Endometrial microvascular endothelial cells (primary cell): ENCODE results near the gene TAF13. TPM values are rescaled to one million over a fixed set of nuclear protein-coding genes. Genes with fewer than 3 reads are reported as not detected.
"Not testable (repeated sequence)": the region's sequence is repeated elsewhere in the genome, so short reads cannot be mapped to it uniquely, and the experiment has no call there.

ENCODE experiments used
- in situ Hi-C: cut with HindIII; loops from 2 replicates; pipeline ENCODE4 v1.10.0; 2017; ENCODE audit warnings: low sequenced_read_pairs, low pct_unique_long_range_greater_than_20kb; ENCODE audit errors: inconsistent ontology term
- total RNA-seq: library from RNA; depleted of rRNA; stranded (reverse); fragments of >200 nt; gene quantifications from one replicate; pipeline ENCODE4 v1.2.3, GENCODE V29; 2015; ENCODE audit errors: inconsistent ontology term

Gene TAF13
- total RNA-seq, 1 donor from 2014 or later, result 44.9 TPM

- in situ Hi-C loops, result no loop called here
These were observed 19.7 kb downstream of the TAF13 start for GRCh38 chr1:109056064-109056463.

GRCh38 chr1:109052145-109052544 is 23.7 kb downstream of the TAF13 start:
- in situ Hi-C loops, result not testable (repeated sequence)

GRCh38 chr1:109050228-109050995 is 25.4 kb downstream of the TAF13 start:
- in situ Hi-C loops, result no loop called here

- in situ Hi-C loops, result no loop called here
These were observed 27.5 kb downstream of the TAF13 start for GRCh38 chr1:109048335-109048734.

GRCh38 chr1:109047339-109047738 is 28.5 kb downstream of the TAF13 start:
- in situ Hi-C loops, result no loop called here

GRCh38 chr1:109046671-109047070 is 29.1 kb downstream of the TAF13 start:
- in situ Hi-C loops, result no loop called here

- in situ Hi-C loops, result no loop called here
These were observed 30.2 kb downstream of the TAF13 start for GRCh38 chr1:109045595-109045994.

- in situ Hi-C loops, result no loop called here
These were observed 34.0 kb downstream of the TAF13 start, which contains the start of gene WDR47 for GRCh38 chr1:109041621-109042468. WDR47 (minus strand) TSS chr1:109042102; CDS start chr1:109023512, 18,590 bp downstream.

- in situ Hi-C loops, result no loop called here
These were observed 34.7 kb downstream of the TAF13 start for GRCh38 chr1:109040989-109041620.

GRCh38 chr1:109040627-109040988 is 35.2 kb downstream of the TAF13 start:
- in situ Hi-C loops, result no loop called here

GRCh38 chr1:109034382-109034781 is 41.4 kb downstream of the TAF13 start:
- in situ Hi-C loops, result no loop called here

- in situ Hi-C loops, result not testable (repeated sequence)
These were observed 46.3 kb downstream of the TAF13 start for GRCh38 chr1:109029493-109029892.

- in situ Hi-C loops, result no loop called here
These were observed 48.0 kb downstream of the TAF13 start for GRCh38 chr1:109027841-109028240.

GRCh38 chr1:109025694-109026093 is 50.1 kb downstream of the TAF13 start:
- in situ Hi-C loops, result no loop called here

- in situ Hi-C loops, result no loop called here
These were observed 51.2 kb downstream of the TAF13 start for GRCh38 chr1:109024646-109025045.

- in situ Hi-C loops, result no loop called here
These were observed 55.0 kb downstream of the TAF13 start for GRCh38 chr1:109020693-109021257.

- in situ Hi-C loops, result not testable (repeated sequence)
These were observed 58.1 kb downstream of the TAF13 start for GRCh38 chr1:109017719-109018118.

- in situ Hi-C loops, result no loop called here
These were observed 58.7 kb downstream of the TAF13 start for GRCh38 chr1:109017134-109017533.
